ENCODE data around the gene SPACA4. TPM values are rescaled to one million over a fixed set of nuclear protein-coding genes. Genes with fewer than 3 reads are reported as not detected.
A peak's percentile ranks its signal among the peaks of the same experiment; 100 is the strongest.

Gene SPACA4
- polyA plus RNA-seq, 1 donor (not counting 4 experiments of a cell fraction or from before 2014, with no cell fraction given) = 0.08 TPM

GRCh38 chr19:48646001-48646721 lies 39.6 kb downstream of the SPACA4 start, which contains the start of gene CA11:
Gene CA11, minus strand, starts transcription at chr19:48646187. Its CDS starts 555 bp downstream, at chr19:48645632.
- no peaks in the 10 kb centered on the region for H3K9me3 ChIP-seq (ENCODE audit: control insufficient read depth, low read depth, low read length)
- TF ChIP-seq, protein P1, sequence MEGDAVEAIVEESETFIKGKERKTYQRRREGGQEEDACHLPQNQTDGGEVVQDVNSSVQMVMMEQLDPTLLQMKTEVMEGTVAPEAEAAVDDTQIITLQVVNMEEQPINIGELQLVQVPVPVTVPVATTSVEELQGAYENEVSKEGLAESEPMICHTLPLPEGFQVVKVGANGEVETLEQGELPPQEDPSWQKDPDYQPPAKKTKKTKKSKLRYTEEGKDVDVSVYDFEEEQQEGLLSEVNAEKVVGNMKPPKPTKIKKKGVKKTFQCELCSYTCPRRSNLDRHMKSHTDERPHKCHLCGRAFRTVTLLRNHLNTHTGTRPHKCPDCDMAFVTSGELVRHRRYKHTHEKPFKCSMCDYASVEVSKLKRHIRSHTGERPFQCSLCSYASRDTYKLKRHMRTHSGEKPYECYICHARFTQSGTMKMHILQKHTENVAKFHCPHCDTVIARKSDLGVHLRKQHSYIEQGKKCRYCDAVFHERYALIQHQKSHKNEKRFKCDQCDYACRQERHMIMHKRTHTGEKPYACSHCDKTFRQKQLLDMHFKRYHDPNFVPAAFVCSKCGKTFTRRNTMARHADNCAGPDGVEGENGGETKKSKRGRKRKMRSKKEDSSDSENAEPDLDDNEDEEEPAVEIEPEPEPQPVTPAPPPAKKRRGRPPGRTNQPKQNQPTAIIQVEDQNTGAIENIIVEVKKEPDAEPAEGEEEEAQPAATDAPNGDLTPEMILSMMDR (optimal IDR thresholded peaks at IDR 0.05 in 1 of 3, IDR thresholded peaks at IDR 0.05 in 1 of 3, conservative IDR thresholded peaks at IDR 0.05 in 1 of 3; ENCODE audit: extremely low read depth in 1 of 3, insufficient read depth in 2 of 3, low read length in 3 of 3) = peak; percentile 54 to 96 (median 91)
- no peak for TF ChIP-seq EZH2 (IDR thresholded peaks at IDR 0.05; ENCODE audit: low read length)
- no peaks in the 10 kb centered on the region for H3K9me1 ChIP-seq (ENCODE audit: control insufficient read depth, extremely low read depth, insufficient read depth, low read length)
- no peaks in the 10 kb centered on the region for H3K36me3 ChIP-seq (ENCODE audit: control insufficient read depth in 2 of 2, extremely low read depth in 1 of 2, insufficient read depth in 2 of 2, low read length in 2 of 2)
- peak within 1 kb of the TSS; percentile 85 for H2AFZ ChIP-seq (ENCODE audit: control insufficient read depth, low read length)
- H3K79me2 ChIP-seq (ENCODE audit: control insufficient read depth, insufficient read depth, low read length) = no peaks in the 10 kb centered on the region
- peak within 1 kb of the TSS; percentile 62 for H3K9ac ChIP-seq (ENCODE audit: control insufficient read depth, extremely low read depth, insufficient read depth, low read length)
- FAIRE-seq (no peak), DNase-seq (ENCODE audit: low read depth, low spot score) (no peak)
- H3K27me3 ChIP-seq (ENCODE audit: control insufficient read depth, extremely low read depth, insufficient read depth, low read length) = peaks cover 5% of the 10 kb centered on the region
- peak within 1 kb of the TSS; percentile 88 for H3K4me2 ChIP-seq (ENCODE audit: control insufficient read depth, extremely low read depth, insufficient read depth, low read depth, low read length)
- dilution Hi-C loops (cut with MboI; ENCODE audit: extremely low pct_ligation_motif_present, low sequenced_read_pairs) = no loop called here
- H3K4me1 ChIP-seq (ENCODE audit: control insufficient read depth, extremely low read depth, insufficient read depth, low read length) = peaks cover 20% of the 10 kb centered on the region
- peak within 1 kb of the TSS; percentile 51 to 84 (median 67) for H3K4me3 ChIP-seq (ENCODE audit: control insufficient read depth in 2 of 3, extremely low read depth in 1 of 3, insufficient read depth in 2 of 3, low read depth in 1 of 3, low read length in 3 of 3)
- H4K20me1 ChIP-seq (ENCODE audit: control insufficient read depth, extremely low read depth, insufficient read depth, low read length) = no peaks in the 10 kb centered on the region
- H3K27ac ChIP-seq (ENCODE audit: control insufficient read depth, insufficient read depth, low read length) = no peak within 1 kb of the TSS

GRCh38 chr19:48646722-48647216 lies 40.2 kb downstream of the SPACA4 start:
- no peaks in the 10 kb centered on the region for H3K9me3 ChIP-seq (ENCODE audit: control insufficient read depth, low read depth, low read length)
- no peaks in the 10 kb centered on the region for H4K20me1 ChIP-seq (ENCODE audit: control insufficient read depth, extremely low read depth, insufficient read depth, low read length)
- peak overlapping the region; percentile 62 for H3K9ac ChIP-seq (ENCODE audit: control insufficient read depth, extremely low read depth, insufficient read depth, low read length)
- no peaks in the 10 kb centered on the region for H3K79me2 ChIP-seq (ENCODE audit: control insufficient read depth, insufficient read depth, low read length)
- no peaks in the 10 kb centered on the region for H3K36me3 ChIP-seq (ENCODE audit: control insufficient read depth in 2 of 2, extremely low read depth in 1 of 2, insufficient read depth in 2 of 2, low read length in 2 of 2)
- no peaks in the 10 kb centered on the region for H3K9me1 ChIP-seq (ENCODE audit: control insufficient read depth, extremely low read depth, insufficient read depth, low read length)
- DNase-seq (ENCODE audit: low read depth, low spot score) = no peak
- FAIRE-seq = no peak
- peaks cover 5% of the 10 kb centered on the region for H3K27me3 ChIP-seq (ENCODE audit: control insufficient read depth, extremely low read depth, insufficient read depth, low read length)
- H2AFZ ChIP-seq (ENCODE audit: control insufficient read depth, low read length) = peak overlapping the region; percentile 60
- peak overlapping the region; percentile 88 for H3K4me2 ChIP-seq (ENCODE audit: control insufficient read depth, extremely low read depth, insufficient read depth, low read depth, low read length)
- TF ChIP-seq, protein P1 (optimal IDR thresholded peaks at IDR 0.05 in 1 of 3, IDR thresholded peaks at IDR 0.05 in 1 of 3, conservative IDR thresholded peaks at IDR 0.05 in 1 of 3; ENCODE audit: extremely low read depth in 1 of 3, insufficient read depth in 2 of 3, low read length in 3 of 3) = no peak
- no peak for TF ChIP-seq EZH2 (IDR thresholded peaks at IDR 0.05; ENCODE audit: low read length)
- H3K4me3 ChIP-seq (ENCODE audit: control insufficient read depth in 2 of 3, extremely low read depth in 1 of 3, insufficient read depth in 2 of 3, low read depth in 1 of 3, low read length in 3 of 3) = peak overlapping the region in 1 of 3 experiments; percentile 51
- H3K4me1 ChIP-seq (ENCODE audit: control insufficient read depth, extremely low read depth, insufficient read depth, low read length) = peaks cover 20% of the 10 kb centered on the region
- dilution Hi-C loops (cut with MboI; ENCODE audit: extremely low pct_ligation_motif_present, low sequenced_read_pairs) = no loop called here
- no peak overlapping the region for H3K27ac ChIP-seq (ENCODE audit: control insufficient read depth, insufficient read depth, low read length)
